Prostate gland (tissue), 2 donors: Measurements from ENCODE around the gene TSPAN1. TPM values are rescaled to one million over a fixed set of nuclear protein-coding genes. Genes with fewer than 3 reads are reported as not detected.

ENCODE experiments used
- DNase-seq: peaks from one replicate; pipeline ENCODE4 v3.0.0-alpha.2; 2019; ENCODE audit warnings: low spot score
- H3K27ac ChIP-seq, 2 donors: fragments of 200-600 bp; sonication (generic); 2 replicates each; pipeline ENCODE4 v1.5.1; 2017 to 2019
- H3K27me3 ChIP-seq: fragments of 200-600 bp; sonication (generic); replicated peaks from 2 replicates; pipeline ENCODE4 v1.5.1; 2019; ENCODE audit not compliant: insufficient read depth
- H3K36me3 ChIP-seq, 2 donors: fragments of 200-600 bp; sonication (generic); 1 replicate in 1 of 2; 2 replicates in 1 of 2; pipeline versions ENCODE4 v1.5.1 to v1.8.1; 2017 to 2019
- H3K4me1 ChIP-seq: fragments of 200-600 bp; sonication (generic); replicated peaks from 2 replicates; pipeline ENCODE4 v1.5.1; 2019
- H3K4me3 ChIP-seq, 2 donors: fragments of 200-600 bp; sonication (generic); 2 replicates each; pipeline ENCODE4 v1.5.1; 2017 to 2019
- H3K9me3 ChIP-seq: fragments of 200-600 bp; sonication (generic); 2 replicates; pipeline ENCODE4 v1.5.1; 2017
- CTCF ChIP-seq, 4 experiments: fragments of 200-600 bp in 2 of 4; fragments of 450-650 bp in 2 of 4; sonication (generic) in 2 of 4; IDR thresholded peaks; 1 replicate in 3 of 4; 2 replicates in 1 of 4; pipeline ENCODE4 v1.5.1; 2016 to 2019; ENCODE audit warnings: antibody characterized with exemption in 4 of 4, mild to moderate bottlenecking in 2 of 4, moderate library complexity in 2 of 4
- POLR2A ChIP-seq: fragments of 450-650 bp; IDR thresholded peaks from one replicate; pipeline ENCODE4 v1.6.1; 2016; ENCODE audit warnings: antibody characterized with exemption, mild to moderate bottlenecking
- POLR2AphosphoS5 ChIP-seq: sonication (generic); formaldehyde crosslinking; IDR thresholded peaks from one replicate; pipeline ENCODE4 v1.6.1; 2017; ENCODE audit warnings: antibody characterized with exemption
- WGBS: methylation state at CpG from one replicate; pipeline ENCODE4 v1.1.5; 2018; 5-methylcytosine and 5-hydroxymethylcytosine counted together
- intact Hi-C: fragments of 100-400 bp; cut with DNase I; formaldehyde crosslinking; loops from one replicate; pipeline ENCODE4 v1.14.2; 2022
- total RNA-seq, 2 donors: library from RNA; depleted of rRNA; stranded (reverse); fragments of >200 nt; gene quantifications; one replicate each; pipeline ENCODE4 v1.1.0, GENCODE V29; 2016

The TSPAN1 gene
- total RNA-seq, 2 donors from 2014 or later = 77.2 to 322 TPM

- DNase-seq = no peak
- TF ChIP-seq CTCF (IDR thresholded peaks at IDR 0.05) = no peak
- TF ChIP-seq POLR2A = no peak
- TF ChIP-seq POLR2AphosphoS5 = no peak
- Histone ChIP-seq H3K27me3 (no peaks in the 10 kb centered on the region), H3K4me3 (no peak overlapping the region), H3K9me3 (no peaks in the 10 kb centered on the region), H3K36me3 (peaks cover 0 to 4% of the 10 kb centered on the region in 2 donors), H3K27ac (no peak overlapping the region), H3K4me1 (peaks cover 19% of the 10 kb centered on the region)
- intact Hi-C loops = no loop called here
- WGBS = 86% methylated on average over 10 of the region's 10 CpGs
Measured at GRCh38 chr1:46192171-46192570, 17.3 kb downstream of the TSPAN1 start.

GRCh38 chr1:46193285-46193684, 18.4 kb downstream of the TSPAN1 start:
- no peak overlapping the region for H3K27ac ChIP-seq
- WGBS = 95% methylated on average over 7 of the region's 7 CpGs

GRCh38 chr1:46193984-46194570, 19.2 kb downstream of the TSPAN1 start:
- H3K4me3 ChIP-seq = no peak overlapping the region
- peaks cover 13% of the 10 kb centered on the region for H3K4me1 ChIP-seq
- WGBS = 73% methylated on average over 4 of the region's 9 CpGs
- intact Hi-C loops = no loop called here
- H3K36me3 ChIP-seq = peaks cover 0 to 4% of the 10 kb centered on the region in 2 donors
- H3K9me3 ChIP-seq = no peaks in the 10 kb centered on the region
- H3K27ac ChIP-seq = no peak overlapping the region
- H3K27me3 ChIP-seq = no peaks in the 10 kb centered on the region
- TF ChIP-seq POLR2AphosphoS5 (no peak), CTCF (IDR thresholded peaks at IDR 0.05) (no peak), POLR2A (no peak)
- DNase-seq = no peak

More at GRCh38 chr1:46193285-46193684, 18.4 kb downstream of the TSPAN1 start:
- Histone ChIP-seq H3K9me3 (no peaks in the 10 kb centered on the region), H3K4me3 (no peak overlapping the region), H3K27me3 (no peaks in the 10 kb centered on the region), H3K36me3 (peaks cover 0 to 4% of the 10 kb centered on the region in 2 donors), H3K4me1 (peaks cover 20% of the 10 kb centered on the region)
- intact Hi-C loops = no loop called here
- no peak for DNase-seq
- no peak for TF ChIP-seq CTCF (IDR thresholded peaks at IDR 0.05)
- no peak for TF ChIP-seq POLR2AphosphoS5
- TF ChIP-seq POLR2A = no peak

GRCh38 chr1:46194641-46195193, 19.8 kb downstream of the TSPAN1 start:
- Histone ChIP-seq H3K36me3 (peaks cover 0 to 4% of the 10 kb centered on the region in 2 donors), H3K27ac (no peak overlapping the region), H3K9me3 (no peaks in the 10 kb centered on the region), H3K27me3 (no peaks in the 10 kb centered on the region), H3K4me1 (peaks cover 10% of the 10 kb centered on the region), H3K4me3 (no peak overlapping the region)
- no peak for DNase-seq
- TF ChIP-seq CTCF (IDR thresholded peaks at IDR 0.05) (no peak), POLR2AphosphoS5 (no peak), POLR2A (no peak)
- 67% methylated on average over 5 of the region's 5 CpGs for WGBS
- intact Hi-C loops = no loop called here

GRCh38 chr1:46196609-46197008, 21.7 kb downstream of the TSPAN1 start:
- Histone ChIP-seq H3K9me3 (no peaks in the 10 kb centered on the region), H3K4me1 (peaks cover 10% of the 10 kb centered on the region), H3K4me3 (no peak overlapping the region), H3K36me3 (peaks cover 0 to 4% of the 10 kb centered on the region in 2 donors), H3K27me3 (no peaks in the 10 kb centered on the region), H3K27ac (peak overlapping the region in 1 of 2 donors; percentile 82)
- 93% methylated on average over 9 of the region's 9 CpGs for WGBS
- intact Hi-C loops = no loop called here
- no peak for DNase-seq
- TF ChIP-seq CTCF (IDR thresholded peaks at IDR 0.05) = no peak
- TF ChIP-seq POLR2AphosphoS5 = no peak
- TF ChIP-seq POLR2A = no peak
